HepG2 (cell line): Measurements from ENCODE around the gene TMEM131L.

Experiments
- CTCF ChIP-seq: sonication (generic); formaldehyde crosslinking; IDR thresholded peaks from 2 replicates; pipeline ENCODE4 v1.5.0; 2020; ENCODE audit warnings: mild to moderate bottlenecking, missing genetic modification reagents, moderate library complexity
- MYC ChIP-seq: sonication (generic); formaldehyde crosslinking; IDR thresholded peaks from 2 replicates; pipeline ENCODE4 v1.9.0; 2021; ENCODE audit warnings: missing genetic modification reagents, borderline replicate concordance
- PTBP1 ChIP-seq: fragments of 200-400 bp; formaldehyde crosslinking; IDR thresholded peaks from 2 replicates; pipeline ENCODE4 v1.6.1; 2018; ENCODE audit warnings: low read length, low read depth; ENCODE audit not compliant: poor library complexity, severe bottlenecking
- TAF1 ChIP-seq: sonication (generic); formaldehyde crosslinking; IDR thresholded peaks from 2 replicates; pipeline ENCODE4 v1.4.0; 2020; ENCODE audit warnings: missing genetic modification reagents
- TOPORS ChIP-seq: sonication (generic); formaldehyde crosslinking; IDR thresholded peaks from 2 replicates; pipeline ENCODE4 v1.8.0; 2023; ENCODE audit warnings: mild to moderate bottlenecking, missing genetic modification reagents
- ZXDC ChIP-seq: sonication (generic); formaldehyde crosslinking; IDR thresholded peaks from 2 replicates; pipeline ENCODE4 v1.5.0; 2020; ENCODE audit warnings: mild to moderate bottlenecking, missing genetic modification reagents

- no peak for TF ChIP-seq ZXDC (CRISPR knock-in tag)
- TF ChIP-seq MYC (CRISPR knock-in tag) = no peak
- TF ChIP-seq CTCF (CRISPR knock-in tag) = no peak
- TF ChIP-seq PTBP1 = no peak
- no peak for TF ChIP-seq TAF1
- no peak for TF ChIP-seq TOPORS (CRISPR knock-in tag)
Observed at GRCh38 chr4:153438916-153439756, 27.0 kb upstream of the TMEM131L start.
